ENCODE measurements around the gene ELL.

GRCh38 chr19:18464646-18465045 lies 57.2 kb downstream of the ELL start:
- no peak for TF ChIP-seq CTCF (IDR thresholded peaks at IDR 0.05)
- TF ChIP-seq ZFX (IDR thresholded peaks at IDR 0.05; ENCODE audit: borderline replicate concordance), result no peak
